Activated CD4-positive, alpha-beta T cell treated with anti-CD3 and anti-CD28 coated beads for 36 hours (primary cell): ENCODE results near the gene NXN. TPM values are rescaled to one million over a fixed set of nuclear protein-coding genes. Genes with fewer than 3 reads are reported as not detected.
"Not testable (repeated sequence)": the region's sequence is repeated elsewhere in the genome, so short reads cannot be mapped to it uniquely, and the experiment has no call there.

ENCODE experiments used
- ATAC-seq: fragments of 200-7000 bp; cut with Tn5 transposase; one replicate; pipeline ENCODE4 v1.10.0; 2021; ENCODE audit warnings: mild to moderate bottlenecking, moderate library complexity
- CTCF ChIA-PET: fragments of 350-600 bp; sonication (Branson Sonifier 250); formaldehyde crosslinking; loops from one replicate; lab custom pipeline; 2021; ENCODE audit warnings: antibody characterized with exemption; lab: Charles Lee
- POLR2A ChIA-PET: fragments of 350-600 bp; sonication (Branson Sonifier 250); formaldehyde crosslinking; loops from one replicate; lab custom pipeline; 2021; ENCODE audit warnings: antibody characterized with exemption, inconsistent platforms; lab: Charles Lee
- DNase-seq: peaks from one replicate; pipeline ENCODE4 v3.0.0-alpha.2; 2020
- H3K27ac Mint-ChIP-seq: one replicate; pipeline ENCODE4 v1.8.0; 2021; ENCODE audit warnings: mixed read lengths
- H3K27me3 Mint-ChIP-seq: one replicate; pipeline ENCODE4 v1.8.0; 2021; ENCODE audit warnings: mixed read lengths
- H3K36me3 Mint-ChIP-seq: one replicate; pipeline ENCODE4 v1.8.0; 2021; ENCODE audit warnings: low read depth, mixed read lengths
- H3K4me1 Mint-ChIP-seq: one replicate; pipeline ENCODE4 v1.8.0; 2021; ENCODE audit warnings: mixed read lengths
- H3K4me3 Mint-ChIP-seq: one replicate; pipeline ENCODE4 v1.8.0; 2021; ENCODE audit warnings: mild to moderate bottlenecking, moderate library complexity, mixed read lengths
- H3K9me3 Mint-ChIP-seq: one replicate; pipeline ENCODE4 v1.8.0; 2021; ENCODE audit warnings: low read depth, mixed read lengths
- intact Hi-C, 2 experiments: fragments of 100-400 bp; cut with DNase I in 1 of 2; cut with micrococcal nuclease in 1 of 2; formaldehyde crosslinking; loops; one replicate each; pipeline versions ENCODE4 v1.14.2 to v1.15.1; 2022 to 2024; cut with DNase I, micrococcal nuclease
- total RNA-seq, 2 experiments: library from RNA; stranded (reverse); gene quantifications; one replicate each; pipeline ENCODE4 v1.2.3, GENCODE V29; 2021

The NXN gene
- total RNA-seq, 2 experiments from 2014 or later = 0.93 to 1.4 TPM

DNA sequence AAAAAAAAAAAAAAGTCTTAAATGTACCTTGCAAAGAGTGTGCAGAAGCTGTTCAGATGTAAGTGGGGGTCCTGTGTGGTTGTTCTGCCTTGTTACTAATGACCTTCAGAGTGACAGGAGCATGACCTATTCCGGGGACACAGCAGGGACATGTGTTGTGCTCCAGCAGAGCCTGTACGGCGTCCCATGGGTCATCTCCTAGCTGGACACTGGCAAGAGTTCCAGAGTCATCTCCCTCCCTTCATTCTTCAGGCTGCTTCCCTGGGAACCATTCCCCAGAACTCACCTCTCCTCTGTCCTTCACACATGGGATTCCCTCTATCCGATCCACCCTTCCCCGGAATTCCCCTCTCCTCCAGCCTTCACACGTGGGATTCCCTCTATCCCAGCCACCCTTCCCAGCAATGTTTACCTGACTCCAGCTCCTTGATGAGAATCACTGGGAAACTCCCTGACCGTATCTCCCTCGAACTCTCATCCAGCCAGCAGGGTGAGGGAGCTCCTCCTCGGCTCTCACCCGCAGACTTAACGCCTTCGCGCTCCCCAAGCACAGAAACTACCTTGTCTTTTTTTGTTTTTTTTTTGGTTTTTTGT, 111.6 kb downstream of the NXN start:
- CTCF ChIA-PET = interaction anchor here (1.0 kb wide), 1 partner anchor 10 kb away, joined by 3 read pairs; no protein-coding TSS in a partner anchor
- no peak for DNase-seq
- POLR2A ChIA-PET = interaction anchor here (0.6 kb wide), 1 partner anchor 87 kb away, joined by 9 read pairs; no protein-coding TSS in a partner anchor
- Mint-ChIP-seq H3K4me1 (peaks cover 3% of the 10 kb centered on the region), H3K36me3 (no peaks in the 10 kb centered on the region), H3K9me3 (no peaks in the 10 kb centered on the region), H3K27me3 (peaks cover 16% of the 10 kb centered on the region), H3K27ac (no peak overlapping the region), H3K4me3 (no peak overlapping the region)
- intact Hi-C loops = no loop called here
- ATAC-seq = no peak

DNA sequence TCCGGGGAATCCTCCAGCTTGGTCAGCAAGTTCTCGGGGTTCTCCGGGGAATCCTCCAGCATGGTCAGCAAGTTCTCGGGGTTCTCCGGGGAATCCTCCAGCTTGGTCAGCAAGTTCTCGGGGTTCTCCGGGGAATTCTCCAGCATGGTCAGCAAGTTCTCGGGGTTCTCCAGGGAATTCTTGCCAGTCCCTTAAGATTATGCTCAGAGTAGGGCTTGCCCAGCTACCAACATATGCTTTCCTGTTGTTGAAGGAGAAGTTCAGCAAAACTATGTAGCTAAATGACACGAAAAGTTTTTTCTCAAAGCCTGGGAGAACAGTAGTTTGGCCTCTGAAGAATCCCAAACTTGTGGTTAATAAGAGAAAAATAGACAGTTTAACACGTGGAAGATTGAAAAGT, 112.3 kb downstream of the NXN start:
- peaks cover 16% of the 10 kb centered on the region for H3K27me3 Mint-ChIP-seq
- intact Hi-C loops, H3K9me3 Mint-ChIP-seq, H3K36me3 Mint-ChIP-seq, DNase-seq, ATAC-seq, H3K27ac Mint-ChIP-seq, POLR2A ChIA-PET, H3K4me3 Mint-ChIP-seq, H3K4me1 Mint-ChIP-seq: not testable (repeated sequence)
- CTCF ChIA-PET = interaction anchor here (0.8 kb wide), 1 partner anchor 10 kb away, joined by 6 read pairs; no protein-coding TSS in a partner anchor

DNA sequence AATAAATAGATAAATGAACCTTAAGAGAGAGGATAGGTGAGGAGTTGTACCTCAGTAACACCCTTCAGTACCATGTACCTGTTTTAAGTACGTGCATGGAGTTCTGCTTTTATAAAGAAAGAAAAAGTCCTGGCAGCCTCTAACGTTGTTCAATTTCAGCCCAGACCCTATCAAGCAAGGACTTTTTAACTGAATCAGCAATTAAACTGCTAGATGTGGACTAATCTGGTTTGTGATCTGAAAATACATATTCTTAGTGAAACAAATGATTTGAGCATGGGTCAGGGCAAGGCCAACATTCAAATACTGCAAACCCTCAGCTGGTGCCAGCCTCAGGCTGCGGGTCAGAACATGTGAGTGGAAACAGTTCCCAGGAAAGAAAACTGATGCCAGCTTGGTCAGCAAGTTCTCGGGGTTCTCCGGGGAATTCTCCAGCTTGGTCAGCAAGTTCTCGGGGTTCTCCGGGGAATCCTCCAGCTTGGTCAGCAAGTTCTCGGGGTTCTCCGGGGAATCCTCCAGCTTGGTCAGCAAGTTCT, 112.9 kb downstream of the NXN start:
- Mint-ChIP-seq H3K36me3 (no peaks in the 10 kb centered on the region), H3K4me1 (no peaks in the 10 kb centered on the region), H3K4me3 (no peak overlapping the region), H3K27me3 (peaks cover 16% of the 10 kb centered on the region), H3K27ac (no peak overlapping the region), H3K9me3 (no peaks in the 10 kb centered on the region)
- CTCF ChIA-PET = interaction anchor here (0.8 kb wide), 1 partner anchor 10 kb away, joined by 6 read pairs; no protein-coding TSS in a partner anchor
- POLR2A ChIA-PET = no interaction called here
- intact Hi-C loops = no loop called here
- DNase-seq = no peak
- ATAC-seq = no peak

DNA sequence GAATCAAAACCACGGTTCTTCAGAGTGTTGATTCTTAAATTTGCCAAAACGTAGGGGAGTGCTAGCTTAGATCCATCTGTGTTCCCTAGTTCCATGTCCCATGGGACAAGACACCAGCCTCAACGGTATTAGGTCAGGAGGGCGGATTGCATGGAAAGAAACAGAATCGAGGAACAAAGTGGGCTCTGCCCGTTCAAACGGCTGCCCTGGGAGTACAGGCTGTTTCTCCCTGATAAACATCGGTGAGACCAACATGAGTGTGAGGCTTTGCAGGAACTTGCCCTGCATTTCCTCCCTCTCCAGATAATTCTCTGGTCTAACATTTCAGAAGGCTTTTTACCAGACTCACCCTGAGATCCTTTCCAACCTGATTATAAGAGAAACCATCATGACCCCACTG, 115.3 kb downstream of the NXN start:
- Mint-ChIP-seq H3K27ac (no peak overlapping the region), H3K4me1 (no peaks in the 10 kb centered on the region), H3K27me3 (peaks cover 17% of the 10 kb centered on the region), H3K4me3 (peak overlapping the region; percentile 35), H3K36me3 (no peaks in the 10 kb centered on the region), H3K9me3 (no peaks in the 10 kb centered on the region)
- CTCF ChIA-PET = no interaction called here
- POLR2A ChIA-PET = no interaction called here
- DNase-seq (no peak), ATAC-seq (no peak)
- intact Hi-C loops = no loop called here

DNA sequence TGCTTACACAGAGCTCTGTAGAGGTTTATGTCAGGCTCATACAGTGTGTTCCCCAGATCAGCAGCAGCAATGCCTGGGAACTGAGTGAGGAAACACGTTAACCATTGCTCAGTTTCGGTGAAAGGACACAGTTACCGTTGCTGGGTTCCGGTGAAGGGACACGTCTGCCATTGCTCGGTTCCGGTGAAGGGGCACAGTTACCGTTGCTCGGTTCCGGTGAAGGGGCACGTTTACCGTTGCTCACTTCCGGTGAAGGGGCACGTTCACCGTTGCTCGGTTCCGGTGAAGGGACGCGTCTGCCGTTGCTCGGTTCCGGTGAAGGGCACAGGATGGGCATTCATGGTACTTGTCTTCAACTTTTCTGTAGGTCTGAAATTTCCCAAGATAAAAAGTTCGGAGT, 115.7 kb downstream of the NXN start:
- Mint-ChIP-seq H3K36me3 (no peaks in the 10 kb centered on the region), H3K4me3 (peak overlapping the region; percentile 35), H3K4me1 (no peaks in the 10 kb centered on the region), H3K27me3 (peaks cover 17% of the 10 kb centered on the region), H3K27ac (no peak overlapping the region), H3K9me3 (no peaks in the 10 kb centered on the region)
- peak; percentile 22 for DNase-seq
- ChIA-PET CTCF (no interaction called here), POLR2A (no interaction called here)
- intact Hi-C loops = no loop called here
- peak; percentile 30 for ATAC-seq

DNA sequence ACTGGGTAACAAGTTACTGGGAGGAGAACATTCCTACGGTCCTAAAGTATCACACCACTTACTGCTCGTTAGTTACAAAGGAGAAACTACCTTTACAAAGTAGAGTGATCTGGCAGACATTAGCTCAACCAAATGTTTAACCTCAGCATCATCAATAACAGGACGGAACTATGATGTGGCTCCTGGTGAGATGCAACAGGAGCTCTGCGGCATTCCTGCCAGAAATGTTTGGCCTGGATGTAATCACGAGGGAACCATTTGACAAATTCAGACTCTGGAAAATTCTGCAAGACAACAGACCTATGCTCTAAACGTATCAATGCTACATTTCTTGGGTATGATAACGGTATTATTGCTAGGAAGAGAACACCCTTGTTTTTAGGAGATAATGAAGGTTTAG, 117.0 kb downstream of the NXN start:
- CTCF ChIA-PET = interaction anchor here (0.6 kb wide), 1 partner anchor 21 kb away, joined by 4 read pairs; no protein-coding TSS in a partner anchor
- H3K9me3 Mint-ChIP-seq = no peaks in the 10 kb centered on the region
- DNase-seq = no peak
- H3K4me1 Mint-ChIP-seq = no peaks in the 10 kb centered on the region
- intact Hi-C loops = no loop called here
- ATAC-seq = no peak
- H3K27ac Mint-ChIP-seq = no peak overlapping the region
- no peaks in the 10 kb centered on the region for H3K36me3 Mint-ChIP-seq
- POLR2A ChIA-PET = no interaction called here
- no peak overlapping the region for H3K4me3 Mint-ChIP-seq
- H3K27me3 Mint-ChIP-seq = peaks cover 13% of the 10 kb centered on the region

DNA sequence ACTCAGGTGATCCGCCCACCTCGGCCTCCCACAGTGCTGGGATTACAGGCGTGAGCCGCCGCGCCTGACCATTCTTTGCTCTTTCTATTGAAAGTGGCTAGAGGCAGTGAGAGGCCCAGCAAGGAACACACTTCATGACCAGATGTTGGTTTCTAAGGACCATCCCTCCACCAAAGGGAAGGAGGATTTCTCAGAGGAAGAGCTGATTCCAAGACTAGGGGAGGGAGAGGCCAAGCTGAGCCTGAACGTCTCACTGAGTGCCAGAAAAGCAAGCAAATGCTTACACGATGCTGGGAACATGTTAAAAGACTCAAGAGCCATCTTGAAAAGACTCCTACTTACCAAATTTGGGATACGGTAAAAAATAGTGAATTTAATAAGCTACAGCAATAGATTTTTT, 118.2 kb downstream of the NXN start:
- no peak for DNase-seq
- CTCF ChIA-PET = no interaction called here
- intact Hi-C loops = no loop called here
- no peak for ATAC-seq
- no peaks in the 10 kb centered on the region for H3K36me3 Mint-ChIP-seq
- no peak overlapping the region for H3K4me3 Mint-ChIP-seq
- POLR2A ChIA-PET = no interaction called here
- no peak overlapping the region for H3K27ac Mint-ChIP-seq
- no peaks in the 10 kb centered on the region for H3K4me1 Mint-ChIP-seq
- H3K9me3 Mint-ChIP-seq = no peaks in the 10 kb centered on the region
- H3K27me3 Mint-ChIP-seq = peaks cover 11% of the 10 kb centered on the region

DNA sequence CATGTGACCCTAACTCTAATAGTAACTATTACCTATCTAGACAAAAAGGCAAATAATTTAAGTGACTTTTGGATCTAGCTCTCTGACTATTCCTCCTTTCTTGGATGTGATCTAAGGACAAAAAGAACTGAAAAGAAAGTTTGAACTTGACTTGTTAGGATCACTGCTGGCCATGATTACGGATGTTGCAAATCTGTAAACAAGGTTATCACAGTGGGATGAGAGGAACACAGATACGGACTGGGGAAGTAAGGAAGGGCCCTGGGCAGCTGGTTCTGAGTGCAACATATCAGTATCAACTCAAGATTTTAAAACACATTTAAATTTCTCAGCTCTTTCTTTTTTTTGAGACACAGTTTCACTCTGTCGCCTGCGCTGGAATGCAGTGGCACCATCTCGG, 118.8 kb downstream of the NXN start:
- Mint-ChIP-seq H3K27ac (no peak overlapping the region), H3K9me3 (no peaks in the 10 kb centered on the region), H3K27me3 (peaks cover 11% of the 10 kb centered on the region), H3K36me3 (no peaks in the 10 kb centered on the region), H3K4me1 (no peaks in the 10 kb centered on the region), H3K4me3 (no peak overlapping the region)
- DNase-seq (no peak), ATAC-seq (no peak)
- intact Hi-C loops = no loop called here
- ChIA-PET CTCF (no interaction called here), POLR2A (no interaction called here)

DNA sequence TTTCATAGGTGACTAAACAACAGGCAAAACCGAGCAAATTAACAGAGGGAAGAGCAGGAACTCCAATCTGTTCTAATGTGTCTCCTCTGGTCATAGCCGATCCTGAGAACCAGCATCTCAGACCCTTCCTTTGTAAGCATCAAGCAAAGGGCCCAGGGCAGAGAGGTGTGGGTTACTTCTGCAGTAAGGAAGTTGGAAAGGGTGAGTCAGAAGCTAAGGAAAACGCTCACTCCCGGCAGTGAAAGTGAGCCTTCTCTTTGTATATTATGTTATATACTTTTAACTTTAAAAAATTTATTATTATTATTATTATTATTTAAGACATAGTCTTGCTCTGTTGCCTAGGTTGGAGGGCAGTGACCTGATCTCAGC, 119.8 kb downstream of the NXN start:
- H3K9me3 Mint-ChIP-seq = no peaks in the 10 kb centered on the region
- CTCF ChIA-PET = no interaction called here
- intact Hi-C loops = no loop called here

DNA sequence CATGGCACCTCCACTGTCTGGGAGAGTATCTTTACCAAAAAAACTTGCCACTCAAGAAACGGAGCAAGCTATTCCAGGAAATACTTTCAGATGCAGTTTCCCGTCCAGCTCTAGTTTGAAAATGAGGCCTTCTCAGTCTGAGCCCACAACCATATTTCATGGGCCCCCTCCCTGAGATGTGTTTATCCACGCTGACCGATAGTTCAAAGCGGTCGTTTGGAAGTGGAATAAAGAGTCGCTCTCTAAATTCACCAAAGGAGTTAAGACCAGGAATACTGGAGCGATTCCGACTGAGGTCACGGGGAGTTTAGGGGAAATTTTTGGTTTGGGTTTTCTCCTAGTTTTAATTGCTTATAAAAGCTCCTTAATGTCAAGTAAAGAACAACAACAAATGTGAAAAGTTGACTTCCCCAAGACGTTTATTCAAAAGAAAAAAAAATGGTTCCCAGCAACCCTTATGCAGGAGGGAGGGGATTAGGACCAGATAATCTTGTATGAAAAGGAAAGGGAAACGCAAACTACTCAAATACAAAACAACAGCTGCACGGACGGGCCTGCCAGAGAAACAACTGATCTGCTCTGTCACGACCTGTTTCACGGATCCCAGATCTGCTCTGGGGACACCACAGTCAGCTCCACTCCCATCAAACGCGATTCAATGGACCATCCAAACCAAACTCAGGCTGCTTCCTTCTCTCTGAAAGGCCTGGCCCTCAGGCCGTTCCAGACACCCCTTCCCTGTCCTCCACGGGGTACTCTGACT, 120.3 kb downstream of the NXN start:
- Mint-ChIP-seq H3K27me3 (peaks cover 9% of the 10 kb centered on the region), H3K4me3 (no peak overlapping the region), H3K27ac (no peak overlapping the region), H3K9me3 (no peaks in the 10 kb centered on the region), H3K4me1 (no peaks in the 10 kb centered on the region), H3K36me3 (no peaks in the 10 kb centered on the region)
- CTCF ChIA-PET = interaction anchor here (0.6 kb wide), 1 partner anchor 79 kb away, joined by 3 read pairs; no protein-coding TSS in a partner anchor
- POLR2A ChIA-PET = no interaction called here
- intact Hi-C loops = no loop called here
- ATAC-seq = no peak
- DNase-seq = no peak

More for the DNA sequence above, 119.8 kb downstream of the NXN start:
- Mint-ChIP-seq H3K4me1 (no peaks in the 10 kb centered on the region), H3K27ac (no peak overlapping the region), H3K36me3 (no peaks in the 10 kb centered on the region), H3K27me3 (peaks cover 11% of the 10 kb centered on the region), H3K4me3 (no peak overlapping the region)
- no peak for ATAC-seq
- no peak for DNase-seq
- POLR2A ChIA-PET = no interaction called here

DNA sequence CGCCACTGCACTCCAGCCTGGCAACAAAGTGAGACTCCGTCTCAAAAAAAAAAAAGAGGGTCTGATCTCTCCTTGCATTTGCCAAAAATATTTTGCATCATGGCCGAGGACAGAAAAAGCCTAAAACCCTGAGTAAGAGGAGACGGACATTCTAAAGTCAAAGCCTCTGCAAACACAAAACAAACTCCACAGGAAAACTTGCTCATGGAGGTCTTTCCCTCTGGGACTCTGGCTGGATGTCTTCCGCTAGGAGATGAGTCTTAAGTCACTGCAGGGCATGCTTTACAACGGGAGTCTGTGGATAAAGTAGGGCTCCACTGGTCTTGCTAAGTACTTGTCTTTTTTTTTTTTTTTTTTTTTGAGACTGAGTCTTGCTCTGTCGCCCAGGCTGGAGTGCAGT, 123.4 kb downstream of the NXN start:
- Mint-ChIP-seq H3K36me3 (no peaks in the 10 kb centered on the region), H3K9me3 (no peaks in the 10 kb centered on the region), H3K4me1 (no peaks in the 10 kb centered on the region), H3K27me3 (peaks cover 3% of the 10 kb centered on the region), H3K27ac (no peak overlapping the region), H3K4me3 (no peak overlapping the region)
- DNase-seq (no peak), ATAC-seq (no peak)
- intact Hi-C loops = no loop called here
- POLR2A ChIA-PET = no interaction called here
- CTCF ChIA-PET = interaction anchor here (0.7 kb wide), 1 partner anchor 411 kb away, joined by 3 read pairs; no protein-coding TSS in a partner anchor

DNA sequence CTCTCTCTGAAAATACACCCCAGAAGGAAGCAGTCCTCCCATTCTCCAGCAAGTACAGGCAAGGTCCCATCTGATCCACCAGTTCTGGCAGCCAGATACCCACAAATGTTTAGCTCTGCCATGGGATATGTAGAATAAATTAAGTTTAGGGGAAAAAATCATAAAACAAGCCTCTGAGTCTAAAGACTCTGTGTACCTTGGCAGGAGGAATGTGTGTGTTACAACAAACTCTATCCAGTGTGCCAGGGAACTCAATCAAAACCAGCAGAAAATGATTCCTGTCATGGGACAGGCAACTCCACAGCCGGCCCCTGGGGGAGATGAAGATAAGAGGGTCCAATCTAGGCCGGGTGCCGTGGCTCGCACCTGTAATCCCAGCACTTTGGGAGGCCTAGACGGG, 124.0 kb downstream of the NXN start:
- no peak for DNase-seq
- H3K27ac Mint-ChIP-seq = no peak overlapping the region
- POLR2A ChIA-PET = no interaction called here

More for the DNA sequence above, 124.0 kb downstream of the NXN start:
- CTCF ChIA-PET = no interaction called here
- intact Hi-C loops = no loop called here
- Mint-ChIP-seq H3K36me3 (no peaks in the 10 kb centered on the region), H3K4me3 (no peak overlapping the region), H3K27me3 (peaks cover 4% of the 10 kb centered on the region), H3K9me3 (no peaks in the 10 kb centered on the region), H3K4me1 (no peaks in the 10 kb centered on the region)
- no peak for ATAC-seq
